Fibroblast of villous mesenchyme (primary cell): ENCODE data around the gene SLC17A2. TPM values are rescaled to one million over a fixed set of nuclear protein-coding genes. Genes with fewer than 3 reads are reported as not detected.

Experiments used
- DNase-seq: peaks from one replicate; pipeline ENCODE4 v3.0.0-alpha.2; 2010; ENCODE audit warnings: low read depth
- H3K4me3 ChIP-seq: 2 replicates; pipeline ENCODE4 v1.5.1; 2011; ENCODE audit warnings: low read depth, mild to moderate bottlenecking, low read length
- CTCF ChIP-seq: IDR thresholded peaks from 2 replicates; pipeline ENCODE4 v1.5.1; 2012; ENCODE audit warnings: low read depth, mild to moderate bottlenecking, low read length; ENCODE audit not compliant: insufficient read depth
- total RNA-seq: library from RNA; depleted of rRNA; stranded (reverse); fragments of >200 nt; gene quantifications from 2 replicates; pipeline ENCODE4 v1.2.3, GENCODE V29; 2012

Gene SLC17A2
- total RNA-seq, 1 donor = not detected

GRCh38 chr6:25875926-25876602 is 54.4 kb downstream of the SLC17A2 start:
- no peak for DNase-seq
- TF ChIP-seq CTCF = no peak

GRCh38 chr6:25875563-25875905 is 55.0 kb downstream of the SLC17A2 start:
- no peak for DNase-seq
- TF ChIP-seq CTCF = no peak
- no peak overlapping the region for H3K4me3 ChIP-seq

More at GRCh38 chr6:25875926-25876602, 54.4 kb downstream of the SLC17A2 start:
- no peak overlapping the region for H3K4me3 ChIP-seq

GRCh38 chr6:25874822-25875562 is 55.5 kb downstream of the SLC17A2 start:
- TF ChIP-seq CTCF = no peak

GRCh38 chr6:25874118-25874517 is 56.4 kb downstream of the SLC17A2 start, which contains the start of gene SLC17A3:
TSS of gene SLC17A3 (minus strand) at chr6:25874243. CDS start at chr6:25868387, 5,856 bp downstream.
- DNase-seq = no peak
- H3K4me3 ChIP-seq = no peak within 1 kb of the TSS
- no peak for TF ChIP-seq CTCF

More at GRCh38 chr6:25874822-25875562, 55.5 kb downstream of the SLC17A2 start:
- DNase-seq = no peak
- H3K4me3 ChIP-seq = no peak overlapping the region

GRCh38 chr6:25872814-25873213 is 57.7 kb downstream of the SLC17A2 start:
- no peak for TF ChIP-seq CTCF
- no peak for DNase-seq

GRCh38 chr6:25869840-25870239 is 60.7 kb downstream of the SLC17A2 start:
- TF ChIP-seq CTCF = no peak
- H3K4me3 ChIP-seq = no peak overlapping the region
- DNase-seq = no peak

More at GRCh38 chr6:25872814-25873213, 57.7 kb downstream of the SLC17A2 start:
- H3K4me3 ChIP-seq = no peak overlapping the region
